ENCODE results near the gene CLCN1. TPM values are rescaled to one million over a fixed set of nuclear protein-coding genes. Genes with fewer than 3 reads are reported as not detected.

Gene CLCN1
- total and polyA plus RNA-seq, 2 of the 4 experiments (the other 2 are of a cell fraction): not detected

DNA sequence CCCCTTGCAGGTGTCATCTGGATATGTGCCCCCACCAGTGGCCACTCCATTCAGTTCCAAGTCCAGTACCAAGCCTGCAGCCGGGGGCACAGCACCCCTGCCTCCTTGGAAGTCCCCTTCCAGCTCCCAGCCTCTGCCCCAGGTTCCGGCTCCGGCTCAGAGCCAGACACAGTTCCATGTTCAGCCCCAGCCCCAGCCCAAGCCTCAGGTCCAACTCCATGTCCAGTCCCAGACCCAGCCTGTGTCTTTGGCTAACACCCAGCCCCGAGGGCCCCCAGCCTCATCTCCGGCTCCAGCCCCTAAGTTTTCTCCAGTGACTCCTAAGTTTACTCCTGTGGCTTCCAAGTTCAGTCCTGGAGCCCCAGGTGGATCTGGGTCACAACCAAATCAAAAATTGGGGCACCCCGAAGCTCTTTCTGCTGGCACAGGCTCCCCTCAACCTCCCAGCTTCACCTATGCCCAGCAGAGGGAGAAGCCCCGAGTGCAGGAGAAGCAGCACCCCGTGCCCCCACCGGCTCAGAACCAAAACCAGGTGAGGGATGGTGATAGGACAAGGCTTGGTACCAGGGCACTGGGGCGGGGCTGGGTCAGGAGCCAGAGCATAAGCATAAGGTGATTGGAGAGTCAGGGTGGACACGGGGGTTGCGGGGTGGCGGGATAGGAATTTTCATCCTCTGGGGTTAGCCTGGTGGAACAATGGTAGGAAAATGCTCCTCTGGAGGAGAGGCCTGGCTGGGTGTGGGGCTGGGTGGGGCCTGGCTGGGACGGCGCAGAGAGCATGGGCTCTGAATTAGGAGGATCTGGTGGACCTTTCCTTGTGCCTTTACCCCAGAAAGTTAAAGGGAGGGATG, 67.1 kb downstream of the CLCN1 start:
- intact Hi-C loops (cut with micrococcal nuclease) (loop anchor here (5.0 kb wide), 2 partner anchors 141 to 821 kb away; no protein-coding TSS in a partner anchor), in situ Hi-C loops (cut with MboI; ENCODE audit: low sequenced_read_pairs) (no loop called here), dilution Hi-C loops (cut with HindIII; ENCODE audit: low sequenced_read_pairs, unreplicated experiment) (no loop called here)
- Histone ChIP-seq H3K9me1 (ENCODE audit: insufficient read depth, low read length) (peaks cover 28% of the 10 kb centered on the region), H2BK15ac (ENCODE audit: low read depth, low read length) (no peak overlapping the region), H3K56ac (ENCODE audit: extremely low read depth, insufficient read depth, low read length) (peak overlapping the region; percentile 93; the same call in 1 of the 2 replicates), H3K23ac (ENCODE audit: low read depth, low read length) (peak overlapping the region; percentile 96), H2AK9ac (replicated peaks; ENCODE audit: low read depth, low read length, poor library complexity) (peak overlapping the region; percentile 4), H3K18ac (ENCODE audit: low read depth, low read length) (peak overlapping the region; percentile 34; the same call in 1 of the 2 replicates), H4K8ac (ENCODE audit: low read depth in 2 of 2, low read length in 2 of 2) (peak overlapping the region in 1 of 2 experiments; percentile 65; a peak in 2 of 4 replicates), H3K14ac (replicated peaks; ENCODE audit: low read depth, low read length) (peak overlapping the region; percentile 97), H3K4me1 (ENCODE audit: control insufficient read depth, insufficient read depth, low read length) (peaks cover 33% of the 10 kb centered on the region), H3K9ac (ENCODE audit: low read depth, low read length) (peak overlapping the region; percentile 97), H2BK5ac (ENCODE audit: low read depth, low read length, poor library complexity, severe bottlenecking) (peak overlapping the region; percentile 22), H2AFZ (replicated peaks; ENCODE audit: low read length, poor library complexity) (peak overlapping the region; percentile 8), H2BK20ac (ENCODE audit: low read depth, low read length) (no peak overlapping the region), H2AK5ac (ENCODE audit: low read depth, low read length) (peak overlapping the region; percentile 54), H4K5ac (ENCODE audit: low read depth, low read length) (no peak overlapping the region; the same call in 1 of the 2 replicates), H2BK120ac (ENCODE audit: low read depth, low read length) (no peak overlapping the region), H3K4me2 (ENCODE audit: low read depth, low read length) (peak overlapping the region; percentile 93), H3K79me1 (ENCODE audit: low read depth in 1 of 2, low read length in 2 of 2) (peaks cover 16 to 63% of the 10 kb centered on the region in 2 experiments), H3K27ac (ENCODE audit: insufficient read depth, low read length) (peak overlapping the region; percentile 100), H3K4ac (ENCODE audit: low read depth, low read length) (peak overlapping the region; percentile 90), H3K4me3 (ENCODE audit: insufficient read depth, low read depth, low read length) (peak overlapping the region; percentile 68), H3K27me3 (ENCODE audit: control insufficient read depth, insufficient read depth, low read length) (no peaks in the 10 kb centered on the region), H3K36me3 (ENCODE audit: control insufficient read depth, insufficient read depth, low read length) (peaks cover 54% of the 10 kb centered on the region), H4K20me1 (ENCODE audit: insufficient read depth, low read length) (peaks cover 62% of the 10 kb centered on the region), H3K9me3 (ENCODE audit: control insufficient read depth, insufficient read depth, low read length) (no peaks in the 10 kb centered on the region), H4K91ac (ENCODE audit: insufficient read depth, low read depth, low read length) (no peak overlapping the region)
- ATAC-seq (ENCODE audit: low read depth) (no peak), DNase-seq (no peak)
- POLR2A ChIA-PET (ENCODE audit: unreplicated experiment): no interaction called here
- WGBS, 2 experiments (ENCODE audit: extremely low coverage in 2 of 2, insufficient read length in 1 of 2): 79% methylated on average over 9 of the region's 15 CpGs; no CpG with 5 or more reads in 1 of the 2 experiments
- TF ChIP-seq, protein P1, sequence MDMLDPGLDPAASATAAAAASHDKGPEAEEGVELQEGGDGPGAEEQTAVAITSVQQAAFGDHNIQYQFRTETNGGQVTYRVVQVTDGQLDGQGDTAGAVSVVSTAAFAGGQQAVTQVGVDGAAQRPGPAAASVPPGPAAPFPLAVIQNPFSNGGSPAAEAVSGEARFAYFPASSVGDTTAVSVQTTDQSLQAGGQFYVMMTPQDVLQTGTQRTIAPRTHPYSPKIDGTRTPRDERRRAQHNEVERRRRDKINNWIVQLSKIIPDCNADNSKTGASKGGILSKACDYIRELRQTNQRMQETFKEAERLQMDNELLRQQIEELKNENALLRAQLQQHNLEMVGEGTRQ (IDR thresholded peaks at IDR 0.05; ENCODE audit: low read depth, low read length): no peak
- TF ChIP-seq POLR2A (IDR thresholded peaks at IDR 0.05; ENCODE audit: low read depth, low read length) (0 out of 2 replicates have a peak, but pooled peaks have one; percentile 14), NFE2L2 (IDR thresholded peaks at IDR 0.05; ENCODE audit: low read depth, low read length) (no peak)
- TSS peak; percentile 89 for BruUV-seq (replicated peaks)
- CTCF ChIA-PET: no interaction called here

Measured in IMR-90 (cell line).